GM18909 (cell line): ENCODE data around the gene CIAPIN1.
"Not testable (repeated sequence)": the region's sequence is repeated elsewhere in the genome, so short reads cannot be mapped to it uniquely, and the experiment has no call there.

ENCODE experiments used
- ATAC-seq: cut with Tn5 transposase; IDR thresholded peaks from one replicate; pipeline ENCODE4 v1.9.1; 2021; ENCODE audit warnings: mild to moderate bottlenecking; ENCODE audit not compliant: unreplicated experiment, poor library complexity

The CIAPIN1 gene

GRCh38 chr16:57411362-57411976 is 35.7 kb downstream of the CIAPIN1 start:
- ATAC-seq: peak; percentile 40

- no peak for ATAC-seq
These were observed 37.2 kb downstream of the CIAPIN1 start for GRCh38 chr16:57409870-57410587.

- ATAC-seq: no peak
These were observed 38.1 kb downstream of the CIAPIN1 start for GRCh38 chr16:57409065-57409464.

- no peak for ATAC-seq
These were observed 39.4 kb downstream of the CIAPIN1 start for GRCh38 chr16:57407521-57408353.

- ATAC-seq: no peak
These were observed 40.3 kb downstream of the CIAPIN1 start for GRCh38 chr16:57406881-57407280.

- ATAC-seq: no peak
These were observed 42.1 kb downstream of the CIAPIN1 start for GRCh38 chr16:57405097-57405496.

- no peak for ATAC-seq
These were observed 43.0 kb downstream of the CIAPIN1 start, which contains the start of gene CCL17 for GRCh38 chr16:57403965-57404817. Gene CCL17 (plus strand): TSS chr16:57404767. CDS start chr16:57413933, 9,166 bp downstream.

GRCh38 chr16:57401943-57402640 is 45.1 kb downstream of the CIAPIN1 start:
- no peak for ATAC-seq

- ATAC-seq: not testable (repeated sequence)
These were observed 49.7 kb downstream of the CIAPIN1 start for GRCh38 chr16:57397493-57397892.

- no peak for ATAC-seq
These were observed 50.4 kb downstream of the CIAPIN1 start for GRCh38 chr16:57396786-57397185.

- no peak for ATAC-seq
These were observed 52.2 kb downstream of the CIAPIN1 start for GRCh38 chr16:57395026-57395425.

- no peak for ATAC-seq
These were observed 52.7 kb downstream of the CIAPIN1 start for GRCh38 chr16:57394444-57394843.

- ATAC-seq: no peak
These were observed 54.5 kb downstream of the CIAPIN1 start for GRCh38 chr16:57392694-57393093.

GRCh38 chr16:57391708-57392107 is 55.5 kb downstream of the CIAPIN1 start:
- ATAC-seq: no peak

GRCh38 chr16:57391300-57391699 is 55.9 kb downstream of the CIAPIN1 start:
- no peak for ATAC-seq

- ATAC-seq: no peak
These were observed 56.4 kb downstream of the CIAPIN1 start for GRCh38 chr16:57390636-57391295.

GRCh38 chr16:57389087-57389468 is 58.1 kb downstream of the CIAPIN1 start:
- no peak for ATAC-seq

GRCh38 chr16:57388359-57389086 is 58.7 kb downstream of the CIAPIN1 start:
- ATAC-seq: no peak
